HUES6 (cell line): ENCODE measurements around the gene TTLL11.

Source experiments
- H3K27ac ChIP-seq: 2 replicates; pipeline ENCODE4 v1.7.0; 2013; ENCODE audit warnings: low read depth, mild to moderate bottlenecking, low read length, inconsistent platforms
- H3K27me3 ChIP-seq: 2 replicates; pipeline ENCODE4 v1.6.1; 2013; ENCODE audit warnings: low read length; ENCODE audit not compliant: control insufficient read depth, insufficient read depth
- H3K36me3 ChIP-seq: 2 replicates; pipeline ENCODE4 v1.6.1; 2013; ENCODE audit warnings: low read length; ENCODE audit not compliant: control insufficient read depth, insufficient read depth
- H3K4me1 ChIP-seq: 2 replicates; pipeline ENCODE4 v1.6.1; 2013; ENCODE audit warnings: low read length; ENCODE audit not compliant: control insufficient read depth, insufficient read depth
- H3K4me3 ChIP-seq: 2 replicates; pipeline ENCODE4 v1.5.1; 2013; ENCODE audit warnings: low read depth, low read length
- H3K9ac ChIP-seq: one replicate; pipeline ENCODE4 v1.6.1; 2013; ENCODE audit warnings: mild to moderate bottlenecking, low read length
- H3K9me3 ChIP-seq: 2 replicates; pipeline ENCODE4 v1.6.1; 2013; ENCODE audit warnings: low read depth, low read length; ENCODE audit not compliant: control insufficient read depth, insufficient read depth

TTLL11 gene

GRCh38 chr9:122036988-122037387 is 56.1 kb downstream of the TTLL11 start:
- Histone ChIP-seq H3K9ac (no peak overlapping the region), H3K36me3 (no peaks in the 10 kb centered on the region), H3K27ac (no peak overlapping the region), H3K27me3 (no peaks in the 10 kb centered on the region), H3K4me3 (no peak overlapping the region), H3K4me1 (peaks cover 30% of the 10 kb centered on the region), H3K9me3 (no peaks in the 10 kb centered on the region)

DNA sequence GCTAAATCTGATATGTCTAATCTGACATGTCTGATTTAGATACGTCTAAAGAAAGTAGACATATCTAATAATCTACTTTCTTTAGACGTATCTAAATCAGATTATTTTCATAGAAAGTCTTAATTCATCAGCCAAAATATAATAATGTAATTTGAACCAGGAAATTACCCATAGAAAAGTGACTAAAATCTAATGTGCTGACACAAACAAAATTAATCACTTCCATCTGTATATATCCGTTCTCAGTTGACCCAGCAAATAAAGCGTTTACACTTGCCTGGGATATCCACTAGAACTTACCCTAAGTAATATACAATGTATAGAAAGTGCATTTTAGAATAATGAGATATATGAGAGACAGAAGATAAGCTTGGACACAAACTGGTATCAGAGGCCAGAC is 56.7 kb downstream of the TTLL11 start:
- Histone ChIP-seq H3K9me3 (no peaks in the 10 kb centered on the region), H3K27me3 (no peaks in the 10 kb centered on the region), H3K36me3 (no peaks in the 10 kb centered on the region), H3K4me1 (peaks cover 30% of the 10 kb centered on the region), H3K9ac (no peak overlapping the region), H3K4me3 (no peak overlapping the region), H3K27ac (no peak overlapping the region)

DNA sequence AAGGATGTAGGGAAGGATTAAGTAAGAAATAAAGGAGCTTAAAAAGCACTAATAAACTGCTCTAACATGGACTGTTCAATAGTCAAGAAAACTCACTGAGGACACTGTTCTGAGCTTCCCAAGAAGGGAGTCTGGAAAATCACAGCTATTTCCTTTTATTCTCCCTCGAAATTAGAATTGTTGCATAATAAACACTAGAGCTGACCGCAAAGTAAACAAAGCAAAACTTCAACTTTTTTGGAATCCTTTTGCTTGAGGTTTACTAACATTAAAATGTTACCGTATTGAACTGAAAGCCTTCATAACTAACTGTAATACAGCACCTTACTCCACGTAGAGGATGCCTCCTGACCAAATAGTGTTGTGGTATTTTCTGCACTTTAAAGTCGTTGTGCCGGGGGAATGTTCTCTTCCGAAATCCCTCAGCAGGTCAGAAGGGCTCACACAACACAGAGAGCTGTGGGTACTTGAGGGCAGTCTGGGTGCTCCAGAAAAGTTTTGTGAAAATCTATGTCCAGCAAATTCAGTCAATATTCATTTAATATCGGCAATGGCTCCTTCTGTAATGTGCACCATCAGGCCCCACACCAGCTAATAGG is 59.2 kb downstream of the TTLL11 start:
- Histone ChIP-seq H3K27me3 (no peaks in the 10 kb centered on the region), H3K36me3 (no peaks in the 10 kb centered on the region), H3K27ac (no peak overlapping the region), H3K9me3 (no peaks in the 10 kb centered on the region), H3K4me3 (no peak overlapping the region), H3K4me1 (peaks cover 30% of the 10 kb centered on the region), H3K9ac (no peak overlapping the region)

DNA sequence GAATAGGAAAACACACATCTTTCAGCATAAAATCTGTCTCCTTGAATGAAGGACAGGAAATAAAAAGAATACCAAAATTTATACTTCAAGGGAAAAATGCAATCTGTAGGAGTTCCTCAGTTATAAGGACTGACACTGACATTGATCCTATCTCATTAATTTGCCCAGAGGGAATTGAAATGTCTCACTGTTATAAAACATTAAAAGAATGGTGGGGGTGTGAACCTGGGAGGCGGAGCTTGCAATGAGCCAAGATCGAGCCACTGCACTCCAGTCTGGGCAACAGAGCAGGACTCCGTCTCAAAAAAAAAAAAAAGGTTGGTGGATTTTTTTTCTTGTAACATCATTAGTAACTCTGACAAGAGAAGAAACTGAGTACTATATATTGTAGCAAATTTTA is 60.8 kb downstream of the TTLL11 start:
- no peak overlapping the region for H3K9ac ChIP-seq
- no peak overlapping the region for H3K4me3 ChIP-seq
- no peak overlapping the region for H3K27ac ChIP-seq
- H3K9me3 ChIP-seq: no peaks in the 10 kb centered on the region
- H3K4me1 ChIP-seq: peaks cover 25% of the 10 kb centered on the region
- no peaks in the 10 kb centered on the region for H3K27me3 ChIP-seq
- H3K36me3 ChIP-seq: no peaks in the 10 kb centered on the region

DNA sequence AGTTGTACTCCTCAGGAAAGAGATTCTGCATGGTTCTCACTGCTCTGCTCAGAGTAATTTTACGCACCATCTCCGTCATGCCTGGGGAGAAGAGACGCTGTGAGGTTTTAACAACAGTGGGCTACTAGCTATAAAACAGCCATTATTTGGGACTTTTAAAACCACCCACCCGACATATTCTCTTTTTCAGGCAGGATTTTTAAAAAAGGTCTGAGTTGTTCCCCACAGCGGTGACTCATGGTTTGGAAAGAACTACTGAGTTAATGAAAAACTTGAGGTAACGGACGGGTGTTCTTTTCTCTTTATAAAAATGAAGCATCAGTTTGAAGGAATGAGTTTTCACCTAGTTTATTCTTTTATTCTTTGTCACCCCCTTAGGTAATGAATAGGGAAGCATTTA is 61.3 kb downstream of the TTLL11 start:
- H3K27ac ChIP-seq: no peak overlapping the region
- peaks cover 19% of the 10 kb centered on the region for H3K4me1 ChIP-seq
- no peak overlapping the region for H3K9ac ChIP-seq
- H3K9me3 ChIP-seq: no peaks in the 10 kb centered on the region
- H3K4me3 ChIP-seq: no peak overlapping the region
- no peaks in the 10 kb centered on the region for H3K36me3 ChIP-seq
- H3K27me3 ChIP-seq: no peaks in the 10 kb centered on the region

DNA sequence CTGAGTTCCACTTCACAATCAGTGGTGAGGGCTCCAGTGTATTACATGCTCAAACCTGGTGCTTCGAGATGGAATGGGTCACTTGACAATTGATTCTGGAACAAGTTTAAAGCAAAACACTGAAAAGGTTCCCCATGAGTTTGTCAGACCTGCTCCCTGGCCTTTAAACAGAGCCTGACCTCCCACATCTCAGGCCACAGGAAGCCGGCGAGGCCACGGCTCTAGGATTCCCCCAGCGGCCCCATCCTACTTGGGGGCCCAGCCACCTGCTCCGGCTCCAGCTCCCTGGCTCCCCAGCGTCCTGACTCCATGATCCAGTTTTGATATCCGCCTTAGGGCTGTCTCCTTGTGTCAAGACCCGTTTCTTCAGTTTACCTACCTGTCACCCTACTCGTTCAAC is 62.0 kb downstream of the TTLL11 start:
- Histone ChIP-seq H3K9ac (no peak overlapping the region), H3K4me3 (no peak overlapping the region)

DNA sequence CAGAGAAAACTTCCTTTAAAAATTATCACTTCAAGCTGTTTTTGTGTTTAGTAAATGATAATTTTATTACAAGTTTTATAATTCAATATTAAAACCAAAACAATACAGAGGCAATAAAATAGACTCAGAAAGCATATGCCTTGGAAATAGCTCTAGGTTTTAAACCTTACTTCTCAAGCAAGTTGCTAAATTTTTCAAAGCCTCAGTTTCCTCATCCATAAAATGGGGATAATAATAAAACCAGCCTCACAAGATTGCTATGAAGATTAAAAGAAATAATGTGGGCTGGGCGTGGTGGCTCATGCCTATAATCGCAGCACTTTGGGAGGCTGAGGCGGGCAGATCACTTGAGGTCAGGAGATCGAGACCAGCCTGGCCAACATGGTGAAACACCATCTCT is 62.8 kb downstream of the TTLL11 start:
- peaks cover 16% of the 10 kb centered on the region for H3K4me1 ChIP-seq
- H3K27me3 ChIP-seq: no peaks in the 10 kb centered on the region
- H3K36me3 ChIP-seq: no peaks in the 10 kb centered on the region
- no peak overlapping the region for H3K9ac ChIP-seq
- no peak overlapping the region for H3K4me3 ChIP-seq
- H3K27ac ChIP-seq: no peak overlapping the region
- H3K9me3 ChIP-seq: no peaks in the 10 kb centered on the region

More for the DNA sequence above, 62.0 kb downstream of the TTLL11 start:
- Histone ChIP-seq H3K27me3 (no peaks in the 10 kb centered on the region), H3K36me3 (no peaks in the 10 kb centered on the region), H3K4me1 (peaks cover 16% of the 10 kb centered on the region), H3K9me3 (no peaks in the 10 kb centered on the region), H3K27ac (no peak overlapping the region)

DNA sequence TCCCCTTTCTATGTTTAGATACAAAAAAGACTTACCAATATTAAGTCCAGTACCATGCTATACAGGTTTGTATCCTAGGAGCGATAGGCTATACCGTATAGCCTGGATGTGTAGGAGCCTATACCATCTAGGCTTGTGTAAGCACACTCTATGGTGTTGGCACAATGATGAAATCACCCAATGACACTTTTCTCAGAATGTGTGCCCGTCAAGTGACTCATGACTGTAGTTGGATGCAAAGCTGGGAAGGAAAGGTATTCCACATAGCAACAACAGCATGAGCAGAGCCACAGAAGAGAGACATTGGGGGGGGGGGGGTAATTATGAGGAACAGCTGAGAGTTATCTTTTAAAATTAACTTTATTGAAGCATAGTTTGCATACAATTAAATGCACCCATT is 63.2 kb downstream of the TTLL11 start:
- Histone ChIP-seq H3K9ac (no peak overlapping the region), H3K4me3 (no peak overlapping the region), H3K36me3 (no peaks in the 10 kb centered on the region), H3K9me3 (no peaks in the 10 kb centered on the region), H3K4me1 (peaks cover 13% of the 10 kb centered on the region), H3K27ac (no peak overlapping the region), H3K27me3 (no peaks in the 10 kb centered on the region)

DNA sequence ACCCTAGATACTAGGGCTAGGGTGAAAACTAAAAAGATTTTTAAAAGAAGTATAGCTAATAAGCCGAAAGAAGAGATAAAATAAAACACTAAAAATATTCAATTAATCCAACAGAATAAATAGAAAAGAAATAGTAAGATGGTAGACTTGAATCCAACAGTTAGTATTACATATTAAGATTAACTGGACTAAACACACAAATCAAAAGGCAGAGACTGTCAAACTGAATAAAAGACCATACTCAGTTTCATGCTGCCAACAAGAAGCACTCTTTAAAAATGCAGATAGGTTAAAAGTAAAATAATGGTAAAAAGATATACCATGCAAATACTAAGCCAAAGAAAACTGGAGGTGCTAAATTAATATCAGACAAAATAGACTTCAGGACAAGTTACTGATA is 65.0 kb downstream of the TTLL11 start:
- Histone ChIP-seq H3K27ac (no peak overlapping the region), H3K9ac (no peak overlapping the region), H3K9me3 (peaks cover 10% of the 10 kb centered on the region; the same call in 1 of the 2 replicates), H3K4me3 (no peak overlapping the region), H3K4me1 (no peaks in the 10 kb centered on the region; the same call in 1 of the 2 replicates), H3K36me3 (no peaks in the 10 kb centered on the region), H3K27me3 (no peaks in the 10 kb centered on the region)

DNA sequence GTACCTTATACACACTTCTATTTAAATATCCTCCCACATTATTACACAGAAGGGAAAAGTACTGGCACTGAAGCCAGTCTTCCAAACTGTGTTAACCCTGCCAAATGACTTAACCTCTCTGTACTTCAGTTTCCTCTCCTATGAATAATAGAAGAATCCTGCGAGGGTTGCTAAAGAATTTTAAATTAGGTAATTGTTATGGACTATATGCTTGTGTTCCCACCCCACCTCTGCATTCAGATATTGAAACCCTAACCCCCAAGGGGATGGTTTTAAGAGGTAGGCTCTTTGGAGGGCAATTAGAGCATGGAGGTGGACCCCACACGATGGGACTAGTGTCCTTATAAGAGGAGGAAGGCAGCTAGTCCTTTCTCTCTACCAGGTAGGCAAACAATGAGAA is 72.7 kb downstream of the TTLL11 start:
- Histone ChIP-seq H3K4me1 (peaks cover 31% of the 10 kb centered on the region), H3K9me3 (peaks cover 10% of the 10 kb centered on the region; the same call in 1 of the 2 replicates), H3K4me3 (peak overlapping the region; percentile 2; the same call in 1 of the 2 replicates), H3K27ac (no peak overlapping the region), H3K27me3 (peaks cover 5% of the 10 kb centered on the region; the same call in 1 of the 2 replicates), H3K36me3 (no peaks in the 10 kb centered on the region), H3K9ac (no peak overlapping the region)

DNA sequence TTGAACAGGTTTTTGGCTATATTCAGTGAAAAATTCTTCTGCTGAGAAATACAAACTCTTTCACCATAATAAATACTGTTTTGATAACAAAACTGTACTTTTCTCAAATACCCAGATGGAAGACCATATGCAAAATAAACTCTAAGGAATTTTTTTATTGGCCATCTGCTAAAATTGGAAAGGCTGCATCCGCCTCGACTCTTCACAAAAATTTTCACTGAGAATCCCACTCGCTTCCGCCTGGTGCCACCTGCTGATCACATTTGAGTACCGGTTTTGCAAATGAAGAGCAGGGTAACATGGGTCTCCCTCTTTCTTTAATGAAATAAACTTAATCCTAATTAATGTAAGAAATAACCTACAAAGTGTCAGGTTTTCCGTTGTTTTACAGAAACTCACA is 76.4 kb downstream of the TTLL11 start:
- Histone ChIP-seq H3K36me3 (no peaks in the 10 kb centered on the region), H3K4me3 (no peak overlapping the region), H3K9me3 (no peaks in the 10 kb centered on the region), H3K27me3 (peaks cover 5% of the 10 kb centered on the region; the same call in 1 of the 2 replicates), H3K27ac (no peak overlapping the region), H3K4me1 (peaks cover 33% of the 10 kb centered on the region), H3K9ac (no peak overlapping the region)
